ENCODE data around the gene PLEKHA5.

GRCh38 chr12:19115285-19115684 is 14.2 kb upstream of the PLEKHA5 start:
- TF ChIP-seq, protein P1, sequence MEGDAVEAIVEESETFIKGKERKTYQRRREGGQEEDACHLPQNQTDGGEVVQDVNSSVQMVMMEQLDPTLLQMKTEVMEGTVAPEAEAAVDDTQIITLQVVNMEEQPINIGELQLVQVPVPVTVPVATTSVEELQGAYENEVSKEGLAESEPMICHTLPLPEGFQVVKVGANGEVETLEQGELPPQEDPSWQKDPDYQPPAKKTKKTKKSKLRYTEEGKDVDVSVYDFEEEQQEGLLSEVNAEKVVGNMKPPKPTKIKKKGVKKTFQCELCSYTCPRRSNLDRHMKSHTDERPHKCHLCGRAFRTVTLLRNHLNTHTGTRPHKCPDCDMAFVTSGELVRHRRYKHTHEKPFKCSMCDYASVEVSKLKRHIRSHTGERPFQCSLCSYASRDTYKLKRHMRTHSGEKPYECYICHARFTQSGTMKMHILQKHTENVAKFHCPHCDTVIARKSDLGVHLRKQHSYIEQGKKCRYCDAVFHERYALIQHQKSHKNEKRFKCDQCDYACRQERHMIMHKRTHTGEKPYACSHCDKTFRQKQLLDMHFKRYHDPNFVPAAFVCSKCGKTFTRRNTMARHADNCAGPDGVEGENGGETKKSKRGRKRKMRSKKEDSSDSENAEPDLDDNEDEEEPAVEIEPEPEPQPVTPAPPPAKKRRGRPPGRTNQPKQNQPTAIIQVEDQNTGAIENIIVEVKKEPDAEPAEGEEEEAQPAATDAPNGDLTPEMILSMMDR (IDR thresholded peaks at IDR 0.05), result no peak
- TF ChIP-seq POLR2A (IDR thresholded peaks at IDR 0.05), result no peak
